G401 (cell line): ENCODE measurements around the gene C4orf50. TPM values are rescaled to one million over a fixed set of nuclear protein-coding genes. Genes with fewer than 3 reads are reported as not detected.
"Not testable (repeated sequence)": the region's sequence is repeated elsewhere in the genome, so short reads cannot be mapped to it uniquely, and the experiment has no call there.

Experiments
- DNase-seq: peaks from one replicate; pipeline ENCODE4 v3.0.0-alpha.2; 2015; ENCODE audit warnings: low spot score
- in situ Hi-C: cut with HindIII; loops from 2 replicates; pipeline ENCODE4 v1.10.0; 2016; ENCODE audit warnings: low sequenced_read_pairs, mixed read lengths
- total RNA-seq: library from RNA; depleted of rRNA; stranded (reverse); fragments of >200 nt; shearing (Covaris generic); gene quantifications from 2 replicates; pipeline ENCODE4 v1.2.3, GENCODE V29; 2014

C4orf50 gene
- total RNA-seq, 1 experiment from 2014 or later, result not detected

DNA sequence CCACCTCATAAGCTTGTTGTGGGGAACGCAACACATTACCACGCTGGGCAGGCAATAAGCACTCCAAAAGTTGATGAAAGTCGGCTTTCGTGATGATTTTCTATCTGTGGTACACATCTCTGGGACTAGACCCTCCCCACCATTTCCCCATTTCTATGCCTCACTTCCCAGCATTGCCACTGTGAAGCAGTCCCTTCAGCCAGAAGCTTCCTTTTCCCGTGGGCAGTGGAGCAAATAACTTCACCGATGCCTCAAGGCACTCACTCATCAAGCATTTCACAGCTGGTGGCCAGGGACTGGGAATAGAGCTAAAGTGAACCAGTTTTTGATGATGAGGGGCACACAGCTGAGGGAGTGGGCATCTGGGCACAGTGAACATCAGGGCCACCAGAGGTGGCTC lies 18.9 kb downstream of the C4orf50 start:
- in situ Hi-C loops, result no loop called here
- no peak for DNase-seq

DNA sequence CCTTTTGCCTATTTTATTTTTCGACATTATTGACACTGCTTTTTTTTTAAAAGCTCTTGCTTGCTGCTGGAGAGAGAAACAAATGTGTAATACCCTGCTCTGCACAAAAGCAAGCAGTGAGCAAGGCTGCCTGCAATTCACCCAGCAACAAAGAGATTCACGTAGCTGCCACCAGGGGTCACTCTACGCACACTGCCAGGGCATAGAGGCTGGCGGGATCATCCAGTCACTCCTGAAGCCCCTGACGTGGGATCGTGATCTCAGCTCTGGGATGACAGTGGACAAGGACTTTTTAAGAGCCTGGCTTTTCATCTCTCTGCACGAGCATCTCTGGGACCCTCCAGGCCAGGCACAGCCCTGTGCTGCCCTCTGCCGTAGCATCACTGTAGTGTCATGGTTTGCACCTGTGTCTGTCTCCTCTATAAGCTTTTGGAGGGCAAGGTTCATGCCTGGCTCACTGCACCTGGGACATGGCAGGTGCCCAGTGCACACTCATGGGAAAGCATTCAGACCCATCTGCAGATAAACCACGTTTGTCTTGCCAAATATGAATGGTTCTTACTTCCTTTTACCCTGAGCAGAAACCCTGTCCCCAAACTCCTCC lies 19.8 kb downstream of the C4orf50 start:
- in situ Hi-C loops, result no loop called here

DNA sequence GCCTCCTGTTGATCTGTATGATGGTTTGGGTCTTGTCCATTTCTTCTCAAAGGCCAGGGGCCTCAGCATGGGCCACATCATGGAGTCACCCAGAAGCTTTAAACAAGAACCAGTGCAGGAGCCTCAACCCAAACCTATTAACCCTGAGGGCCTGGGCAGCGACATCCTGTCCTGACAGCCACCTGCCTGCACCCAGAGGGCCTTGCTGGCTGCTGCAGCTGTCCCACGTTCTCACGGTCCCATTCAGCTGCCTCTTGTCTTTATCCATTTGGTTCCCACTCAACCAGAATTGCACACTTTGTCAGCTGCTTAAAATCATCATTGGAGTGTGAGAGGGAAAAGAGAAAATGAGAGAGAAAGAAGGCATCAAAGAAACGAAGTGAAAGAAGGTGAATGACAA lies 21.6 kb downstream of the C4orf50 start:
- DNase-seq, result no peak

More for the DNA sequence above, 19.8 kb downstream of the C4orf50 start:
- peak; percentile 84 for DNase-seq

DNA sequence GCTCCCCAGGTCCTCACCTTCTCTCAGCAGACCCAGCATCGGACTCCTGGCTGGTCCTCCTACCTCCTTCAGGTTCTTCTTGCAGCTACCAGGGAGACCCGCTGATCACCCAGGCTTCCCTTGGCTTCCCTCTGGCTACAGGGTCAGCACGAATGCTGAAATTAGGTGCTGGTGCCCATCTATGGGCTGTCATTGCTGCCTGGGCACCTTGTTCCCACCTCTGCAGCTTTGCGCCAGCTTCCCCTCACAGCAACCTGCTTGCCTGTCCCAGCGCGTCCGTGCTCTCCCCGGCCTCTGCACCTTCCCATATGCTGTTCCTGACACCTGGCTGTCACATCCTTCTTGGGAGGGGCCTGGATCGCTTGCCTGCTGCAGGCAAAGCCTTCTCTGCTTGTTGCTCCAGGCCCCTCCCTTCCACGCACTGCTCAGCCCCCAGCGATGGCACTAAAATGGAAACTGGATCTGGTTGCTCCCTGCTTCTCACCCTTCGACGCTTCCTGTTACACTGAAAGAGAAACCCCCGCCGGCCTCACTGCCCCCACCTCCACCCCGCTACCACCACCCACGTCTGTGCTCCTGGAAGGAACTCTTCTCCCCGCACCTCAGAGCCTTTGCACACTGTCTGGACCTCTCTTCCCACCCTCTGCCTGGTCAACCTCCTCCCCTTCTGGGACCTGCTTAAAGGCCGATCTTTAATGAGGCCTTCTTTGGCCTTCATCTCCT lies 22.2 kb downstream of the C4orf50 start:
- no peak for DNase-seq
- in situ Hi-C loops, result no loop called here

More for the DNA sequence above, 21.6 kb downstream of the C4orf50 start:
- in situ Hi-C loops, result no loop called here

DNA sequence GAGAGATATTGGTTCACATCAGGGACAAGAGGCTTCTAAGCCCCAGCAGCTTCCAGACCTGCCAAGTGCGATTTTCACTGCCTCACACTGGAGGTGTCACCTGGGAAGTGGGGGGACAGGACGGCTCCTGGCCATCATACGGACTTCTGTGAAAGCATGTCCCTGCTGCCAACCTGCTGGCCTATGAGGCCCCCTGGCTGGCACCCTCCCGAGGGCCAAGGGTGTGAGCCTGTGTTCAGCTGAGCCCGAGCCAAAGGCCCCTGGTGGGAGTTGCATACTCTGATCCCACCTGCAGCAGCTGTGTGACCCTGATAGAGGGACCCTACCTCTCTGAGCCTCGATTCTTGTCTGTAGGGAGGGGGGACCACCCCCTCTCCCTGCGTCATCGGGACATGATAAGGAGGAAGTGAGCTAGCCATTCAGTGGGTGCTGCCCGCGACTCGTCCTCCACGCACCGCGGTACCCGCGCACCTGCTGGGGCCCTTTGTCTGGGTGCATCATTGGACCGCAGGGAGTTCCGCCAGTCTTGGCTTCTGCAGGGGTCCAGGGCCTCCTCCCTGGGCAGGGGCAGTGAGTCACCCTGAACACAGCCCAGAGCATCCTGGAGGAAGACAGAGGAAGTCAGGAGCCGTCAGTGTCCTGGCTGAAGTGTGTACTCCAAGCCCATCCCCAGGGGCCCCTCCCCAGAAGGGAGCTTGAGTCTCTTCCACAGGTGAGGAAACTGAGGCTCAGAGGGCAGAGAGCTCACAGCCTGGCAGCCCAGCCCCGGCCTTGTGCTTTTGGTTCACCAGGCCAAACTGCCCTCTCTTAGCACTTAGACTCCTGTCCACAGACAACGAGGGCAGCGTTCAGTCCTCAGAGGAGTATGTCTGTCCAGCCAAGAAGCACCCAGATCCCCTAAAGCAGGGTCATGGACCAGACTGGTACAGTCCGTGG lies 24.1 kb downstream of the C4orf50 start:
- in situ Hi-C loops, result no loop called here
- DNase-seq, result no peak

DNA sequence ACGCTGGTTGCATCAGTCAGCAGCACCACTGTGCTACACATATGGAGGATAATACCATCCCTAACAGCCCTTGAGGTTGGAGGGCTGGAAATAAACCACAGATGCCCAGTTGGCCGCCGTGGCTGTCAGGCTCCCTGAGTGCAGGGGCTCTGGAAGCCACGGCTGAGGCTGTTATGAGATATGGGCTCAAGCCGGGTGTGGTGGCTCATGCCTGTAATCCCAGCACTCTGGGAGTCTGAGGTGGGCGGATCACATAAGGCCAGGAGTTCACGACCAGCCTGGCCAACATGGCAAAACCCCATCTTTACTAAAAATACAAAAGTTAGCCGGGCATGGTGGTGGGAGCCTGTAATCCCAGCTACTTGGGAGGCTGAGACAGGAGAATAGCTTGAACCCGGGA lies 24.9 kb downstream of the C4orf50 start:
- in situ Hi-C loops, result not testable (repeated sequence)

DNA sequence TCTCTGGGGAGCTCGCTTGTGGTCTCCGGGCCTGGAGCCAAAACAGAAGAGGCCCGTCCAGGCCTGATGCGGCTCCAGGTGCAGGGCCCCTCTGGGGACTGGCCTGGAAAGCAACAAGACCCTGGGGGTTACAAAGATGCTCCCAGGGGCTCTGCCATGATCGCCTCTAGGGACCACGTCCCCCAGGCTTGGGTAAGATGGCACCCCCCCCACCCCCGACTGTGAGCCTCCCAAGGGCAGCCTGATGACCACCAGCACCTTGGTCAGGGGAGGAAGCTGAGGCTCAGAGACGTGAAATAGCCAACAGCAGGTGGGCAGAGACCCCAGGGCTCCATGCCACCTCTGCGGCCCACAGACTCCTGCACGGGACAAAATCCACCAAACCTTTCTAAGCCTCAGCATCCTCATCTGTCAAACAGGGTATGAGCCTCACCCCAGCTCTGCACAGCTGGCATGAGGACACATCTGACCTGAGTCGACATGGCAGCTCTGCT lies 25.4 kb downstream of the C4orf50 start:
- in situ Hi-C loops, result no loop called here

More for the DNA sequence above, 24.9 kb downstream of the C4orf50 start:
- DNase-seq, result not testable (repeated sequence)

GRCh38 chr4:5992171-5992827 lies 25.9 kb downstream of the C4orf50 start:
- in situ Hi-C loops, result no loop called here
- DNase-seq, result no peak

More for the DNA sequence above, 25.4 kb downstream of the C4orf50 start:
- DNase-seq, result no peak

DNA sequence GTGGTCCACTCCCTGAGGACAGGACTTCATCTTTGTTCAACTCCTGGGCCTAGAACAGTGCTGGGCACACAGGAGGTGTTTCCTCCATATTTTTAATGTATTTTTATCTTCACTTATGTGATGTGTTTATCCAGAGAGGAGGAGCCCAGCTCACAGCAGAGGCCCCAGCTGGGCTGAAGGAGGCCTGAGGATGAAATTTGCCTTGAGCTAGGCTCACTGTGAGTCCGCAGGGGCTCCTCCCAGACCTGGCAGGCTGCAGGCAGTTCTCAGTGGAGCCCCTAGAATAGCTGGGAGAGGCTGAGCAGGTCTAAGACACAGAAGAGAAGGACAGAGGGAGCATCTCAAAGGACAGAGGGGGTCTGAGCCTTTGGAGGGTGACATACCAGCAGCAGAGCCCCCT lies 26.8 kb downstream of the C4orf50 start:
- in situ Hi-C loops, result no loop called here
- no peak for DNase-seq

DNA sequence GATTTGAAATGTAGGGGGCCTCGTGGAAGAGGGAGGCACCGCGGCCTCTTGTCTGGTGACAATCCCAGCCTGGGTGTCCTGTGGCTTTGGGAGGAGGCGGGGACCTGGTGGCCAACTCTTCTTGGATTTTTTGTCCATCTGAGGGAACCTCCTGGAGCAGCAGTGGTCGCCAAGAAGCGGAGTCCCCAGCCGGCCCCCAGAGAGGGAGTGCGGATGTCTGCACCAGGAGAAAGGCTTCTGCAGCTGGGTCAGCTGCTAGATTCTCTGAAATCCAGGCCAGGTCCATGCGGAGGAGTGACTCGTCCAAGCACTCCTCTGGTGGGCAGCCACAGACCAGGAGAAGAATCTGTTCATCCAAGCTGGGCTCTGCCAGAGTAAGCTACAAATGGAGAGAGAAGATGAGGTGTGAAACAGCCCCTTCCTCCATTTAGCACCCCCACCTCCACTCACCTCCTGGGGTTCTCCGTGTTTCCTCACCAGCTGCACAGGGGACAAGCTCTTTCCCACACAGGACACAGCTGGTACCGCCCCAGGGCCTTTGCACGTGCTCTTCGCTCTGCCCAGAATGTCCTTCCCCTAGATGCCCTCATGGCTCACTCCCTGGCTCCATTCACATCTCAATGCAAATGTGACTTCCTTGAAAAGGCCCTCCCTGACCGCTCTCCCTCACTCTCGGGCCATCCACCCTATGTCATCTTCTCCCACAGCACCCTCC lies 27.6 kb downstream of the C4orf50 start:
- in situ Hi-C loops, result no loop called here

DNA sequence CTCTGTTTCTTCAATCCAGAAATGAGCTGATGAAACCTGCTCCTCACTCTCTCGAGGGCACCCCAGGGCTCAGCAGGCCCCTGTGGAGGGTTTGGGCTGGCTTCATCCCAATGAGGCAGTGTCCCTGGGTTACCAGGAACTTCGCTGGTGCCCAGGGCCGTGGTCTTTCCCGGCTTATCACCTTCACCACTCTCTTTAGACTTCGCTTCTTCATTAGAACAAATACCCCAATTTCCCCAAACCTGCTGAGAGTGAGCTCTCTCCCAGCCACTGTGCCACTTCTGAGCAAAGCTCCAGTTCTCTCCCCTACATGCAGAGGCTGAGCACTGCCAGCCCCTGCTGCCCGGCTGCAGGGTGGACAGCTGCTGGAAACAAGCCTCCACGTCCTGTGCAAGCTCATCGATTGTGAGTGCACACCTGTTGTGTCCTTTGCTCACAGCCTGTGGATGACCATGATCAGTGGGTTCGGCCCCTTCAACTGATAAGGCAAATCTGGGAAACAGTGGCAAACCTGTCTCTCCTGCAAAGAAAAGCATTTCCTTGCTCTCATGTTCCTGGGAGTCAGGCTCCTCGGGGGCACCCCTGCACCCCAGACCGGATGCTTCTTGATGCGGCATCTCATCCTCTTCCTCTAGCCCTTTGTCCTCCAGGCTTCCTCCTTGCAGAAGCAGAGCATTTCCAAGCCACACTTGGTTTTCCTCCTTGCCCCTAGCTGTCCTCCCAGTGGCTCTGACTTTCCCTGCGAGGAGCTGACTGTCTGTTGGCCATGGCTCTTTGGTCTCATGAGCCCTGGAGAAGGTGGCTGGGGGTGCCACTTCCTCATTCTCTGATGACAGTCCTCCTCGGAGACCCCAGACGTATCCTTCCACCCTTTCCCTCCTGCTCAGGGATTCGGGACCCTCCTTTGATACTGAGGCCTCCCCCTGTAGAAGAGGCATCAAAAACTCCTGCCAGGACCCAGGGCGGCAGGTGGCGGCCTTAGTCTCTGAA lies 28.7 kb downstream of the C4orf50 start:
- DNase-seq, result no peak
- in situ Hi-C loops, result no loop called here

More for the DNA sequence above, 27.6 kb downstream of the C4orf50 start:
- DNase-seq, result no peak

DNA sequence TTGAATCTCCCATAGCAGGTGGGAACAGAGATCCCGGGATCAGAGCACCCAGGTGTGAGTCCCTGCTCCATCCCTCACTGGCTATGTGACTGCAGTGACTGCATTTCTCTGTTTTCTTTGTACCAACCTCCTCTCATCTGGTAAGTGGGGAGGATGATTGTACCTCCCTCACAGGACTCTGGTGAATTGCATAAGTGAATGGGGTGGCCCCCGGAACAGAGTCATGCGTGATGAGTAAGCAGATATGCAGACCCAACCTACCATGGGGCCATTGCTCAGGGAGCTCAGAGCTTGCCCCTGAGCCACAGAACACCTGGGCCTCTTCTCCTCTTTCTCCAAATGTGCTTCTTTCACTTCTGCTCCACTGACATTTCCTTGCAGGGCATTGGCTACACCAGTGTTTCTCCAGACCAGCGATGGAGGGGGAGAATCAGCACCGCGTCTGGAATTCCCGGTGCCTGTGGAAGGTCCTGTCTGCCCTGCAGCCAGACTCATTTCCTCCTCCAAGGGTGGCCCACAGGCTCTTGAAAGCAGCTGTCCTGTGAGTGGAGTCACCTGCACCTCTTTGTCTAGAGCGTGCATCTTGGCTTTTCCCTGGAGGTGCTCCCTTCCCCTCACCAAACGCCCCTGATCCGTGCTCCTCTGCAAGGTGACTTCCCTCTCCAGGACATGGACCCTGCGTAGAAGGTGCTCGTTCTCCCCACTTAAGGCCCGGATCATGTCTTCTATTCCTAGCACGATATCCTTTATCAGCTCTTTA lies 30.0 kb downstream of the C4orf50 start:
- DNase-seq, result no peak

GRCh38 chr4:5984843-5985242 lies 33.4 kb downstream of the C4orf50 start:
- DNase-seq, result no peak
- in situ Hi-C loops, result no loop called here

More for the DNA sequence above, 30.0 kb downstream of the C4orf50 start:
- in situ Hi-C loops, result no loop called here

DNA sequence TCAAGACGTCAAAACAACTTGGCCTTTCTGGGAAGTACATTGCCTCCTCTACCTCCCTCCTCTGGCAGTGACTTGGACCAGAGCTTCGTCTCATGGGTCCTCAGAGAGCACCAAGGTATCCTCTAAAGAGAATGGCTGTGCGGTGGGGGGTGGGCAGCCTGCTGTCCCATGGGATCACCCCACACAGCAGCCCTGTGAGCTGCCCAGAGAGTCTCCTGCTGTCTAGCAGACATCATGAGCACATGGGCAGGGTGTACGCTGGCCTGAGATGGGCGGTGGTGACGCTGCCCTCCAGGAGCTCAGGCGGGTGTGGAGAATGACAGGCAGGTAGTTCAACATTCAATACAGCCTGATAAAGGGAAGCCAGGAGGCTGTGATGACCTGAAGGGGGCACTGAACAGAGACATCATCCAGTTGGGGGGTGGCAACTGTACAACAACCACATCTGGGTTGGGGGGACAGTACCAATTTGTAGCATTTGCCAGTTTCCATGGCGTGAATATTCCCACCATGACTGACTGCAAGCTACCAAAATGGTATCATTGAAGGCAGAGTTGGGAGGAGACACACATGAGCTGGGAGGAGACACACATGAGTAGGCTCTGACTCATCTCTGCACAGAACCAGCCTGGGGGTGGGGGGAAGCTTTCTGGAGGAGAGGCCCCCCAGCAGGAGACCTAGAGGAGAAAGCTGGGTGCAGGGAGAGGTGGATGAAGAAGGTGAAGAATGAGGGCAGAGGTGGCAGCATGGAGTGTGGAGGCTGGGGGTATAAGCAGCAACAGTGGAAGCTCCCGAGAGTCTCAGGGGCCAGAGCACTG lies 35.9 kb downstream of the C4orf50 start:
- no peak for DNase-seq
- in situ Hi-C loops, result no loop called here

DNA sequence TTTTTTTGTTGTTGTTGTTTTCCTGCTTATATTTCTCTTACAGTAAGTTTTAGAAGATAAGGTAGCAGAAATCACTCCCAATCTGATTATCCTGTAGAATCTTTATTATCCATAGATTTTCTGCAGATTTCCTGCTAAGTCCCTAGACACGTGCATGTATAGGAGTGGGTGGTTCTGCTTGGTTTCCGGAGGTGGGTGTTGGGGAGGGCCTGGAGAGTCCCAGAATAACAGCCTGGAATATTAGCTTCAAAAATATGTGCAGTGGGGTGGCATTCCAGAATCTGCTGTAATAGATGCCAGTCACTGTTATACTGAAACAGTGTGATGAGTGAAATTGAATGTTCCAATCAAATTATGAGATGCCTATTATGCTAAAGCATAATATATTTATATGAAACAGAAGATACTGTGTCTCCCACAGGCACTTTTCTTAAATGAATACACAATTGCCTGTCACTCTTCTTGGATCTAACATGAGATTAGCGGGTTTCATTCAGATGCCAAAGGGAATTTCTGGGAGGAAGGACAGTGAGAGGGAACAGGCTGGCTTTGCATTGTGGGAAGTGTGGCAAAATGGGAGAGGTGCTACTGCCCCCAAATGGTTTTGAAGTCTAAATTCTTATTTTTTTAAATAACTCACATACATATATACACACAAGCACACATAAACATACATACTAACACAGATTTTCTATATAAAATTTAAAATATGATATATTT lies 37.6 kb downstream of the C4orf50 start:
- in situ Hi-C loops, result no loop called here
- DNase-seq, result peak; percentile 53
